Epithelial cell of esophagus (primary cell): Measurements from ENCODE around the gene HES7.

Source experiments
- DNase-seq: peaks from one replicate; pipeline ENCODE4 v3.0.0; 2010; ENCODE audit warnings: low read depth
- H3K4me3 ChIP-seq: 2 replicates; pipeline ENCODE4 v1.5.1; 2011; ENCODE audit warnings: mild to moderate bottlenecking, low read length, control low read depth
- TF ChIP-seq, protein P1 (sequence below): IDR thresholded peaks from 2 replicates; pipeline ENCODE4 v1.5.1; 2011; ENCODE audit warnings: low read depth, mild to moderate bottlenecking, low read length, control low read depth, inconsistent platforms; ENCODE audit not compliant: insufficient read depth; ENCODE audit errors: missing control alignments

The HES7 gene

DNA sequence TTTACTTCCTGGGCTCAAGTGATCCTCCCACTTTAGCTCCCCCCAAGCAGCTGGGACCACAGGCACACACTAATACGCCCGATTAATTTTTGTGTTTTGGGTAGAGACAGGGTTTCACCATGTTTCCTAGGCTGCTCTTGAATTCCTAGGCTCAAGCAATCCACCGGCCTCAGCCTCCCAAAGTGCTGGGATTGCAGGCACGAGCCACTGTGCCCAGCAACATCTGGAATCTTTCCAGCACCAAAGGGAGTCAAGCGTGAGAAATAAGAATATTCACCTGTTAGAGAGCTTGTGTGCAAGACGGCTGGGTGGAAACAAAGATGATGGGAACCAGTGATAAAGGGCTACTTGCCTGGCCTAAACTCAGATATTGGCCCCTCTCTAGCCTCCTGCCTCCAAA lies 22.2 kb downstream of the HES7 start:
- no peak for DNase-seq
- TF ChIP-seq, protein P1, sequence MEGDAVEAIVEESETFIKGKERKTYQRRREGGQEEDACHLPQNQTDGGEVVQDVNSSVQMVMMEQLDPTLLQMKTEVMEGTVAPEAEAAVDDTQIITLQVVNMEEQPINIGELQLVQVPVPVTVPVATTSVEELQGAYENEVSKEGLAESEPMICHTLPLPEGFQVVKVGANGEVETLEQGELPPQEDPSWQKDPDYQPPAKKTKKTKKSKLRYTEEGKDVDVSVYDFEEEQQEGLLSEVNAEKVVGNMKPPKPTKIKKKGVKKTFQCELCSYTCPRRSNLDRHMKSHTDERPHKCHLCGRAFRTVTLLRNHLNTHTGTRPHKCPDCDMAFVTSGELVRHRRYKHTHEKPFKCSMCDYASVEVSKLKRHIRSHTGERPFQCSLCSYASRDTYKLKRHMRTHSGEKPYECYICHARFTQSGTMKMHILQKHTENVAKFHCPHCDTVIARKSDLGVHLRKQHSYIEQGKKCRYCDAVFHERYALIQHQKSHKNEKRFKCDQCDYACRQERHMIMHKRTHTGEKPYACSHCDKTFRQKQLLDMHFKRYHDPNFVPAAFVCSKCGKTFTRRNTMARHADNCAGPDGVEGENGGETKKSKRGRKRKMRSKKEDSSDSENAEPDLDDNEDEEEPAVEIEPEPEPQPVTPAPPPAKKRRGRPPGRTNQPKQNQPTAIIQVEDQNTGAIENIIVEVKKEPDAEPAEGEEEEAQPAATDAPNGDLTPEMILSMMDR, result no peak
- no peak overlapping the region for H3K4me3 ChIP-seq

DNA sequence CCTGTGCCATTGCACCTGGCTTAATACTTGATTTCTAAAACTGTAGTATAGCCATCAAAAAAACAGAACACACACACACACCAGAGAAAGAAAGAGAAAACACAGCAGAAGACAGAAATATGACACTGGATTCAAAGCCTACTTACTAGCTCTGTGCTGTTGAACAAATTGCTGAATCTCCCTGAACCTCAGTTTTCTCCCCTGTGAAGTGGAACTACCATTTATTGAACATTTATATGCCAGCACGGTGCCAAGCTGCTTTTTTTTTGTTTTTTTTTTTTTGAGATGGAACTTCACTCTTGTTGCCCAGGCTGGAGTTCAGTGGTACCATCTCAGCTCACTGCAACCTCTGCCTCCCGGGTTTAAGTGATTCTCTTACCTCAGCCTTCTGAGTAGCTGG lies 23.1 kb downstream of the HES7 start:
- no peak for DNase-seq
- no peak overlapping the region for H3K4me3 ChIP-seq
- TF ChIP-seq, protein P1, result no peak

DNA sequence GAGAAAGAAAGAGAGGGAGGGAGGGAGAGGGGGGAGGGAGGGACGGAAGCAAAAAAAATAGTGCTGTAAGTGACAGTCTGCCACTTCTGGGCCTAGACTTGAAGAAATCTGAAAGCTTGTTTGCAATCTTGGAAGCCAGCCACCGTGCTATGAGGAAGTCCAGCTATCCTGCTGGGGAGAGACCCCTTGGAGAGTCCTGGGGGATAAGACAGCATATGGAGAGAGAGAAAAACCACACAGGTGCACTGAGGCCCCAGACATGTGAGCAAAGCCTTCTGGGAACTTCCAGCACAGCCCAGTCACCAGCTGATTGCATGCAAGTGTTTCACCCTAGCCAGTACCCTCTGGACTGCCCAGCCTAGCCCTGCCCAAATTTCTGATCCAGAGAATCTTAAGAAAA lies 23.8 kb downstream of the HES7 start:
- DNase-seq, result no peak
- no peak overlapping the region for H3K4me3 ChIP-seq
- TF ChIP-seq, protein P1, result no peak

DNA sequence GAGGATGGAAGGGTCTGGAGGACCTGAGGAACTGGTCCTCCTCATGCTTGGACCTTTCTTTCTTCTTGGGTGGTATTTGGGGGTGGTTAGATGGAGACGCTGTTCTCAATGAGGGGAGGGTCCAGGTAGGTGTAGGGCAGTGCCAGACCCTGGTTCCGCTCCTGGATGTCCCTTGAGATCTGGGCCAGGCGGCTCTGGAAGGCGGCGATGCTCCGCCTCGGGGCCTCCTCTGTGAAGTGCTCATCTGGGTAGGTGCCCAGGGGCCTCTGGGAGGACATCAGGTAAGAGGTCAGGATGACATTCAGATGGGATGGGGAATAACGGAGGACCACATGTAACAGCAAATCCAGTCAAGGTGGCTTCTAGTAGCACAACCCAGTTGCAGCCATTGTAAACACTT lies 27.4 kb downstream of the HES7 start:
- TF ChIP-seq, protein P1, result no peak
- no peak for DNase-seq
- no peak overlapping the region for H3K4me3 ChIP-seq

DNA sequence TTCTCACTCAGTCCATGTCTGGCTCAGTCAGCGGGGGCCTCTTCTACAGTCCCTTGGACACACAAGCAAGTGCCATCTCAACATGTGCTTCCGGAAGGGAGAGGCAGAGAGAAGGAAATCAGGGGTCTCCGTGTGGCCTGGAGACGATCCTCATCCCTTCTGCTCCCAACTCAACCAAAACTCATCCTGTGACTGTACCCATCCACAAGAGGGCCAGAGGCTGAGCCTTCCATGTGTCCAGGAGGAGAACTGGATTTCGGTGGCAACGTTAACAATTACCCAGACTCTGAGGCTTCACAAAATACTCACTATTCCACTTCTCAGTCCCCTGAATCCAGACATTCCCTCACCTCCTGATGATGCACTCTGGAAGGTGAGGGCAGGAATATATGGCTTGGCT lies 28.5 kb downstream of the HES7 start:
- TF ChIP-seq, protein P1, result no peak
- no peak for DNase-seq

DNA sequence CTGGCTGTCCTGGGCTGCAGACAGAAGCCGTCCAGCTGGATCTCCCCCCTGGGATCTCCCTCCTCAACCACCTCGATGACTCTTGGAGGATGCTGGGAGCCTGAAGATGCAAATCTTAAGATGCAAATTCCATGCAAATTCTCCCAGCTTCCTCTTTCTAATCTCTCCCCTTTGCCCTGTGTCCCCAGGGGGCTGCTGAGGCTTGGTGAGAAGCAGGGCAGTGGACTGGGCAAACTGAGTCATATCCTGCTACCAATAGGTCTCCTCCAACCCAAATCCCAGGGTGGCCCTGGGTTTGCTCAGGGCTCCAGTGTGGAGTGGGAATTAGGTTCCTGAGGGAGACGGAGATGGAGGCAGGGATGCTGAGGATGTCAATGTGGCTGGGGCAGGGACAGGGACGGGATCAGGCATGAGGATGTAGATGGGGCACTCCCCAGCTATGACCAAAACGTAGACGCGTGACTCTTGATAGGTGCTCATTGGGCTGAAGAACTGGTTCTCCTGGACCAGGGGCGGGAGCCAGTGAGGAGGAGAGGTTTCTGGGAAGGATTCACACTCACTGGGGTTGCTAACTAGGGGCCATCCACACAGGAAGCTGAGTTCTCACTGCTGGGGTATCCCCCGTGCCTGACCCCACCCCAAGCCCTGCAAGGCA lies 32.7 kb downstream of the HES7 start:
- TF ChIP-seq, protein P1, result no peak
- H3K4me3 ChIP-seq, result no peak overlapping the region
- DNase-seq, result peak; percentile 64

More for the DNA sequence above, 28.5 kb downstream of the HES7 start:
- H3K4me3 ChIP-seq, result no peak overlapping the region

DNA sequence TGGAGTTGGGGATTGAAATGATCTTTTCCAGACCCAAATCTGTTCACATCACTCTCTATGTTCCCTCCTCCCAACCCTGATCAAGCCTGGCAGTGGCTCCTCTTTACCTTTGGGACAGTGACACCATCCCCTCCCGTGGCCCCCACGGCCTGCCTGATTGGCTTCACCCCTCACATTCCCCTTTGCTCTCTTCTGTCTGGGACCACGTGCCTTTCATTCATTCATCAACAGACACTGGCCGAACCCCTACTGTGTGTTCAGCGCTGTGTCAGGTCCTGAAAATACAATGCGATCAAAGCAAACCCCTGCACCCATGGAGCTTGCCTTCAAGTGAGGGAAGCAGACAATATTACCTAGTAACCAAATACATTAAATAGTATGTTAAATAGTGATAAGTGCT lies 34.2 kb downstream of the HES7 start:
- no peak for DNase-seq
- TF ChIP-seq, protein P1, result no peak
- no peak overlapping the region for H3K4me3 ChIP-seq
